Daoy (cell line): Measurements from ENCODE around the gene TMEM94. TPM values are rescaled to one million over a fixed set of nuclear protein-coding genes. Genes with fewer than 3 reads are reported as not detected.
"Not testable (repeated sequence)": the region's sequence is repeated elsewhere in the genome, so short reads cannot be mapped to it uniquely, and the experiment has no call there.

Experiments used
- DNase-seq: peaks from one replicate; pipeline ENCODE4 v3.0.0-alpha.2; 2015; ENCODE audit warnings: low read depth
- total RNA-seq: library from RNA; depleted of rRNA; stranded (reverse); fragments of >200 nt; shearing (Covaris generic); gene quantifications from 2 replicates; pipeline ENCODE4 v1.2.3, GENCODE V29; 2014; rRNA removed

Gene TMEM94
- total RNA-seq = 8.5 and 30.5 TPM in 2 replicates

DNA sequence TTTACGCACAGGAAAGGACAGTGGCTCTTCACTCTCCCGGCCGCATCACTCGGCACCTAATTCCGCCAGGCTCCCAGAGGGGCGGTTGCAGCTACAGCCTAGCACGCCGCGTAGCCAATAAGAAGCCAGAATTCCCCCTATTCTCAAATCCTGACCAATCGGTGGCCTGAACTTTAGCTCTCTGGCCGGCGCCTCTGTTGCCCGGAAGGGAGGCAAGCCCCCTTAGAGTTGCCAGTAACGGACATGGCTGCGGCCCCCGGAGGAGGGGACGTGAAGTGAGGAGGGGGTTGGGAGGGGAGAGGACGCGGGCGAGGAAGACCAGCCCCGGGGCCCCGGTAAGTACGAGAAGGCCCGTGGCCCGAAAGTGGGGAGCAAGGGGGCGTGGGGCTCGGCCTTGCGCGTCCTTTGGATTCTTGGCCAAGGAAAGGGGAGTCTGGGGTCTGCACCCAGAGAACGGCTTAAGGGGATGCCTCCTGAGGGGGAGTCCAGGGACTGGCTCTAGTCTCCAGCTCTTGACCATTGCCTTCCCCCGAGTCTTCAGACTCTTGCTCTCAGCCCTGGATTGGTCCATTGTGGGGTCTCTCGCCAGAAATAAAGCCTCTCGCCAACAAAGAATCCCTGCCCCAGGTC is at the start of gene TMEM94:
TMEM94 (plus strand) TSS at position 219 of the 630 bp plus-strand sequence. CDS start 15,271 bp downstream, outside the sequence.
- DNase-seq = peak; percentile 97

DNA sequence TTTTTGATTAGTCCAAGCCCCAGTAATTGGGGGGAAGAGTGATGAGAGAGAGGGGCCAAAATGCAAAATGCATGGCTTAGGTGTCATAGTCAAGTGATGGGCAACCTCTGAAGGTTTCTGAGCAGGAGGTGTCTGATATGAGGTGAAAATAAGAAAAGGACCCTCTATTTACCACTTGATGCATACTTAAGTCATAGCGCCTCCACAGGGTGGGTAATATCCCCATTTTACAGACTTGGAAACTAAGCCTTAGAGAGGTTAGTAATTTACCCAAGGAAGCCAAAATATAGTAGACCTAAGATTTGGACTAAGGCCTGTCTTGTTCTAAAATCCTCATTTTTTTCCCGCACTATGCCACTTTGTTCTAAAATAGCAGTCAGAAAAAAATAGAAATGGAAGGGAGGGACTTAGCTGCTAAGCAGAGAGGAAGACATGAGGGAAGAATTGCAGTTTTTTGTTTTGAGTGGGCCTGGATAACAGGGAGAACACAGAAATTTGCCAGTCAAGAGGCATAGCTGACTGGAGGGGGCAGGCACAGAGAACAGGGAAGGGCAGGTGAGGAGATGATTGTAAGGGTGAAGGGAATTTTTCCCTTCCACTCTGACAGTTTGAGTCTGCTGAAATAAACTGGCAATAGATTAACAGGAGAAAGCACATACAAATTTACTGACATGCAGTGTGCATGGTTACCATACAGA is 48.6 kb upstream of the TMEM94 start:
- DNase-seq = no peak

- DNase-seq = no peak
Measured at GRCh38 chr17:75410141-75410540, 46.3 kb upstream of the TMEM94 start.

- DNase-seq = no peak
Measured at GRCh38 chr17:75411328-75412067, 44.9 kb upstream of the TMEM94 start.

DNA sequence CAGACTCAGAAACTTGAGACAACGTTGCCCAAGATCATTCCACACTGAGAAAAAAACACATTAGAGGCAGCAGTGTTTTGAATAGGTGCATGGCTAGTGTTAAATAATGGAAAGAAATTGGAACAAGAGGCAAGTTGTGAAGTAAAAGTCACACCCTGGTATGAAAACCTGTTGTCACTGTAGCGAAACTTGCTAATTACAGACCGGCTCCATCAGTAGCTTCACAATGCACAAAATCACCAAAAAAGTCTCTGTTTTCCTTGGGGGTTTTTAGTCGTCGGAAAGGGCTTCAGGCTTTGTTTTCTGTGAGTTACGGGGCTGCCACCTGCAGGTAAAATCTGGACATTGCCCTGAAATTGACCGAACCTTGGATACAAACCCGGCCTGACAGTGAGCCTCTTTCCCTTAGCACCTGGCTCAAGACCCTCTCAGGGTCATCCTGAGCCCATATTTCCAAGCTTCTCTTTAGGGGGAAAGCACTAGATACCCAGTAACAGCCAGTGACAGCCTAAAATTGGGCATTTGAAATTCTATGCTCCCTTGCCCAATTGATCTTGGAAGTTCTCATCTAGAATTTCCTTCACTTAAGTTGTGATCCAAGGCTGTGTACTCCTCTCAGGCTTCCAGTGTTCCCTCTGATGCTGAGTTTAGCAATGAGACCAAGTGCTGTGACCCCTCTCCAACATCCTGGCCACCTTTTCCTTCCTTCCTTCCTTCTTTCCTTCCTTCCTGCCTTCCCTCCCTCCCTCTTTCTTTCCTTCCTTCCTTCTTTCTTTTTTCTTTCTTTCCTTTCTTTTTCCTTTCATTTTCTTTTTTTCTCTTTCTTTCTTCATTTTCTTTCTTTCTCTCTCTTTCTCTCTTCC is 43.7 kb upstream of the TMEM94 start:
- DNase-seq = peak; percentile 68

- no peak for DNase-seq
Measured at GRCh38 chr17:75414488-75414887, 41.9 kb upstream of the TMEM94 start.

DNA sequence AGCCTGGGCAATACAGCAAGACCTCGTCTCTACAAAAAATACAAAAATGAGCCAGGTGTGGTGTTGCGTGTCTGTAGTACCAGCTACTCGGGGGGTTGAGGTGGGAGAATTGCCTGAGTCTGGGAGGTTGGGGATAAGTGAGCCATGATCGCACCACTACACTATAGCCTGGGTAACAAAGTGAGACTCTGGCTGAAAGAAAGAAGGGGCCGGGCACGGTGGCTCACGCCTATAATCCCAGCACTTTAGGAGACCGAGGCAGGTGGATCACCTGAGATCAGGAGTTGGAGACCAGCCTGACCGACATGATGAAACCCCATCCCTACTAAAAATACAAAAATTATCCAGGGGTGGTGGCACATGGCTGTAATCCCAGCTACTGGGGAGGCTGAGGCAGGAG is 40.4 kb upstream of the TMEM94 start:
- no peak for DNase-seq

- no peak for DNase-seq
Measured at GRCh38 chr17:75417054-75417580, 39.3 kb upstream of the TMEM94 start.

- DNase-seq = no peak
Measured at GRCh38 chr17:75418531-75418930, 37.9 kb upstream of the TMEM94 start.

- peak; percentile 84 for DNase-seq
Measured at GRCh38 chr17:75428543-75429469, 27.6 kb upstream of the TMEM94 start.

GRCh38 chr17:75430159-75430974 is 26.1 kb upstream of the TMEM94 start:
- DNase-seq = peak; percentile 89

- DNase-seq = no peak
Measured at GRCh38 chr17:75433218-75433783, 23.1 kb upstream of the TMEM94 start.

GRCh38 chr17:75434433-75434832 is 22.0 kb upstream of the TMEM94 start:
- not testable (repeated sequence) for DNase-seq

- DNase-seq = not testable (repeated sequence)
Measured at GRCh38 chr17:75437404-75437803, 19.0 kb upstream of the TMEM94 start.

GRCh38 chr17:75439287-75439686 is 17.1 kb upstream of the TMEM94 start:
- no peak for DNase-seq

GRCh38 chr17:75440738-75441448 is 15.5 kb upstream of the TMEM94 start:
- DNase-seq = no peak

DNA sequence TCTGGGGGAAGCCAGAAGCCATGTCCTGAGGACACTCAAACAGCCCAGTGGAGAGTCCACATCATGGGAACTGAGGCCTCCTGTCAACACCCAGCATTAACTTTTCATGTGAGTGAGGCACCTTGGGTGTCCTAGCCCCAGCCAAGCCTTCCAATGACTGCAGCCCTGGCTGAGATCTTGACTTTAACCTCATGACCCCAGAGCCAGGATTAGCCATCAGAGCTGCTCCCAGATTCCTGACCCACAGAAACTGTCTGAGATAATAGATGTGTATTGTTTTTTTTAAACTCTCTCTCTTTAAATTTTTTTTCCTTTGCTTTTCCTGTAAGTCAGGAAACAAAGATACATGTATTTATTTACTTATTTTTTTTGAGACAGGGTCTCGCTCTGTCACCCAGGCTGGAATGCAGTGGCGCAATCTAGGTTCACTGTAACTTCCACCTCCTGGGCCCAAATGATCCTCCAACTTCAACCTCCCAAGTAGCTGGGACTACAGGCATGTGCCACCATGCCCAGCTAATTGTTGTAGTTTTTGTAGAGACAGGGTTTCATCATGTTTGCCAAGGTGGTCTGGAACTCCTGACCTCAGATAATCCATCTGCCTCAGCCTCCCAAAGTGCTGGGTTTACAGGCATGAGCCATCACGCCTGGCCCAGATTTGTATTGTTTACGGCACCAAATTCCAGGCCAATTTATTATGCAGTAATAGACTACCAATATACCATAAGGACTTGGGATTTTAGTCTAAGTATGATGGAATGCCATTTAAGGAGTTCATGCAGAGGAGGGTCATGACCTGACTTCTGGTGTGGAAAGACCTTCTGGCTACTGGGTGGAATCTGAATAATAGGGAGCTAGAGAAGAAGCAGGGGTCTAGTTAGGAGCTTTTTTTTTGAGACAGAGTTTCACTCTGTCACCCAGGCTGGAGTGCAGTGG is 14.0 kb upstream of the TMEM94 start:
- DNase-seq = no peak
